Suprapubic skin (tissue), 4 donors: ENCODE results near the gene GALNT3. TPM values are rescaled to one million over a fixed set of nuclear protein-coding genes. Genes with fewer than 3 reads are reported as not detected.

Experiments
- DNase-seq, 2 donors: peaks; one replicate each; pipeline ENCODE4 v3.0.0-alpha.2; 2019; ENCODE audit warnings: low spot score in 2 of 2
- H3K27ac ChIP-seq: fragments of 200-600 bp; sonication (generic); one replicate; pipeline ENCODE4 v1.5.1; 2019
- H3K27me3 ChIP-seq: fragments of 200-600 bp; sonication (generic); one replicate; pipeline ENCODE4 v1.5.1; 2019
- H3K36me3 ChIP-seq: fragments of 200-600 bp; sonication (generic); one replicate; pipeline ENCODE4 v1.5.1; 2019
- H3K4me1 ChIP-seq: fragments of 200-600 bp; sonication (generic); one replicate; pipeline ENCODE4 v1.5.1; 2019
- H3K4me3 ChIP-seq: fragments of 200-600 bp; sonication (generic); one replicate; pipeline ENCODE4 v1.5.1; 2019; ENCODE audit warnings: mild to moderate bottlenecking
- H3K9me3 ChIP-seq: fragments of 200-600 bp; sonication (generic); one replicate; pipeline ENCODE4 v1.5.1; 2019
- CTCF ChIP-seq, 2 donors: fragments of 200-600 bp in 1 of 2; fragments of 450-650 bp in 1 of 2; sonication (generic) in 1 of 2; IDR thresholded peaks; one replicate each; pipeline ENCODE4 v1.5.1; 2016 to 2019; ENCODE audit warnings: antibody characterized with exemption in 2 of 2, mild to moderate bottlenecking in 1 of 2, moderate library complexity in 1 of 2
- EP300 ChIP-seq: sonication (generic); formaldehyde crosslinking; IDR thresholded peaks from one replicate; pipeline ENCODE4 v1.6.1; 2017; ENCODE audit warnings: antibody characterized with exemption
- POLR2A ChIP-seq, 2 donors: fragments of 450-650 bp; IDR thresholded peaks; one replicate each; pipeline ENCODE4 v1.6.1; 2017; ENCODE audit warnings: antibody characterized with exemption in 2 of 2, mild to moderate bottlenecking in 2 of 2, moderate library complexity in 2 of 2
- POLR2AphosphoS5 ChIP-seq, 3 donors: sonication (generic); formaldehyde crosslinking; IDR thresholded peaks; one replicate each; pipeline ENCODE4 v1.6.1; 2017; ENCODE audit warnings: antibody characterized with exemption in 3 of 3
- WGBS: methylation state at CpG from one replicate; pipeline ENCODE4 v1.1.5; 2018; 5-methylcytosine and 5-hydroxymethylcytosine counted together
- total RNA-seq, 4 donors: library from RNA; depleted of rRNA; stranded (reverse); fragments of >200 nt; gene quantifications; one replicate each; pipeline ENCODE4 v1.1.0, GENCODE V29; 2016

The GALNT3 gene
- total RNA-seq, 4 donors from 2014 or later, result 14.9 to 24.0 (median 15.9) TPM

GRCh38 chr2:165743442-165743841, 50.6 kb downstream of the GALNT3 start:
- no peak for TF ChIP-seq POLR2A (IDR thresholded peaks at IDR 0.05)
- no peak for TF ChIP-seq POLR2AphosphoS5 (IDR thresholded peaks at IDR 0.05)
- no peak for TF ChIP-seq EP300
- TF ChIP-seq CTCF (IDR thresholded peaks at IDR 0.05), result no peak
- 72% methylated on average over 2 of the region's 2 CpGs for WGBS
- Histone ChIP-seq H3K4me1 (no peaks in the 10 kb centered on the region), H3K27ac (no peak overlapping the region), H3K27me3 (no peaks in the 10 kb centered on the region), H3K4me3 (no peak overlapping the region), H3K36me3 (no peaks in the 10 kb centered on the region), H3K9me3 (no peaks in the 10 kb centered on the region)
- DNase-seq, result no peak

GRCh38 chr2:165725421-165725820, 68.6 kb downstream of the GALNT3 start:
- H3K4me3 ChIP-seq, result no peak overlapping the region
- no peak for TF ChIP-seq CTCF (IDR thresholded peaks at IDR 0.05)
- no peak for TF ChIP-seq POLR2A (IDR thresholded peaks at IDR 0.05)
- TF ChIP-seq POLR2AphosphoS5 (IDR thresholded peaks at IDR 0.05), result no peak
- no peak for TF ChIP-seq EP300
- H3K9me3 ChIP-seq, result no peaks in the 10 kb centered on the region
- H3K36me3 ChIP-seq, result no peaks in the 10 kb centered on the region
- no peak for DNase-seq
- H3K4me1 ChIP-seq, result no peaks in the 10 kb centered on the region
- H3K27ac ChIP-seq, result no peak overlapping the region
- H3K27me3 ChIP-seq, result no peaks in the 10 kb centered on the region

GRCh38 chr2:165720511-165720910, 73.5 kb downstream of the GALNT3 start:
- no peaks in the 10 kb centered on the region for H3K27me3 ChIP-seq
- no peak for DNase-seq
- no peaks in the 10 kb centered on the region for H3K36me3 ChIP-seq
- no peak overlapping the region for H3K27ac ChIP-seq
- TF ChIP-seq EP300 (no peak), CTCF (IDR thresholded peaks at IDR 0.05) (no peak), POLR2AphosphoS5 (IDR thresholded peaks at IDR 0.05) (no peak), POLR2A (IDR thresholded peaks at IDR 0.05) (no peak)
- no peaks in the 10 kb centered on the region for H3K4me1 ChIP-seq
- no peaks in the 10 kb centered on the region for H3K9me3 ChIP-seq
- no peak overlapping the region for H3K4me3 ChIP-seq

- WGBS, result 63% methylated on average over 1 of the region's 1 CpG
- Histone ChIP-seq H3K36me3 (no peaks in the 10 kb centered on the region), H3K27ac (no peak overlapping the region), H3K4me3 (no peak overlapping the region), H3K9me3 (no peaks in the 10 kb centered on the region), H3K27me3 (no peaks in the 10 kb centered on the region), H3K4me1 (no peaks in the 10 kb centered on the region)
- DNase-seq, result no peak
- TF ChIP-seq POLR2A (IDR thresholded peaks at IDR 0.05), result no peak
Measured at GRCh38 chr2:165718610-165719210, 75.3 kb downstream of the GALNT3 start.

GRCh38 chr2:165716091-165716490, 78.0 kb downstream of the GALNT3 start:
- H3K27ac ChIP-seq, result no peak overlapping the region
- WGBS, result 83% methylated on average over 1 of the region's 1 CpG
- H3K4me1 ChIP-seq, result no peaks in the 10 kb centered on the region
- H3K4me3 ChIP-seq, result no peak overlapping the region
- no peaks in the 10 kb centered on the region for H3K27me3 ChIP-seq
- no peaks in the 10 kb centered on the region for H3K9me3 ChIP-seq
- no peak for DNase-seq
- no peaks in the 10 kb centered on the region for H3K36me3 ChIP-seq
- TF ChIP-seq EP300, result no peak
- no peak for TF ChIP-seq CTCF (IDR thresholded peaks at IDR 0.05)
- no peak for TF ChIP-seq POLR2A (IDR thresholded peaks at IDR 0.05)
- no peak for TF ChIP-seq POLR2AphosphoS5 (IDR thresholded peaks at IDR 0.05)

- WGBS, result 55% methylated on average over 3 of the region's 3 CpGs
- H3K36me3 ChIP-seq, result no peaks in the 10 kb centered on the region
- TF ChIP-seq POLR2AphosphoS5 (IDR thresholded peaks at IDR 0.05), result no peak
- TF ChIP-seq CTCF (IDR thresholded peaks at IDR 0.05), result no peak
- no peak for TF ChIP-seq POLR2A (IDR thresholded peaks at IDR 0.05)
- TF ChIP-seq EP300, result no peak
- DNase-seq, result no peak
- no peaks in the 10 kb centered on the region for H3K9me3 ChIP-seq
- no peak overlapping the region for H3K4me3 ChIP-seq
- no peak overlapping the region for H3K27ac ChIP-seq
- no peaks in the 10 kb centered on the region for H3K4me1 ChIP-seq
- H3K27me3 ChIP-seq, result no peaks in the 10 kb centered on the region
Measured at GRCh38 chr2:165706960-165707487, 87.0 kb downstream of the GALNT3 start.
